ENCODE data around the gene BUD23.
"Not testable (repeated sequence)": the region's sequence is repeated elsewhere in the genome, so short reads cannot be mapped to it uniquely, and the experiment has no call there.

BUD23 gene

GRCh38 chr7:73717991-73718405, 34.6 kb downstream of the BUD23 start:
- CTCF ChIA-PET = interaction anchor here (1.0 to 2.3 kb wide), 4 partner anchors 16 to 111 kb away, joined by 3 to 19 read pairs (median 4); no protein-coding TSS in a partner anchor
- TF ChIP-seq CTCF (IDR thresholded peaks at IDR 0.05; ENCODE audit: insufficient read depth, low read length, missing control alignments) = no peak
- POLR2A ChIA-PET = interaction anchor here (1.0 to 4.3 kb wide), 3 partner anchors 12 to 141 kb away, joined by 3 to 47 read pairs (median 8); no protein-coding TSS in a partner anchor
- DNase-seq (ENCODE audit: low read depth, low spot score) = peak; percentile 65
- peak overlapping the region; percentile 75 for H3K4me3 ChIP-seq (ENCODE audit: low read depth, low read length)

- DNase-seq (ENCODE audit: low read depth, low spot score) = no peak
- ChIA-PET POLR2A (interaction anchor here (1.0 to 4.3 kb wide), 3 partner anchors 13 to 142 kb away, joined by 3 to 47 read pairs (median 8); no protein-coding TSS in a partner anchor), CTCF (interaction anchor here (1.0 to 2.3 kb wide), 3 partner anchors 50 to 111 kb away, joined by 3 to 19 read pairs (median 5); no protein-coding TSS in a partner anchor)
- peak overlapping the region; percentile 75 for H3K4me3 ChIP-seq (ENCODE audit: low read depth, low read length)
- TF ChIP-seq CTCF (IDR thresholded peaks at IDR 0.05; ENCODE audit: insufficient read depth, low read length, missing control alignments) = no peak
Observed at GRCh38 chr7:73718438-73718881, 35.1 kb downstream of the BUD23 start.

GRCh38 chr7:73718905-73719805, 35.8 kb downstream of the BUD23 start, which contains the start of gene STX1A:
STX1A (minus strand) TSS chr7:73719669; CDS start chr7:73719631, 38 bp downstream.
- no peak for TF ChIP-seq CTCF (IDR thresholded peaks at IDR 0.05; ENCODE audit: insufficient read depth, low read length, missing control alignments)
- POLR2A ChIA-PET = interaction anchor here (0.6 to 1.3 kb wide), 2 partner anchors 13 to 21 kb away, joined by 3 to 17 read pairs; no protein-coding TSS in a partner anchor
- CTCF ChIA-PET = interaction anchor here (0.6 to 8.6 kb wide), 6 partner anchors 9 to 136 kb away, joined by 3 to 219 read pairs (median 3); no protein-coding TSS in a partner anchor
- no peak for DNase-seq (ENCODE audit: low read depth, low spot score)
- H3K4me3 ChIP-seq (ENCODE audit: low read depth, low read length) = peak within 1 kb of the TSS; percentile 75

- peak overlapping the region; percentile 52 for H3K4me3 ChIP-seq (ENCODE audit: low read depth, low read length)
- DNase-seq (ENCODE audit: low read depth, low spot score) = no peak
- TF ChIP-seq CTCF (IDR thresholded peaks at IDR 0.05; ENCODE audit: insufficient read depth, low read length, missing control alignments) = no peak
- ChIA-PET POLR2A (interaction anchor here (1.3 kb wide), 1 partner anchor 14 kb away, joined by 17 read pairs; no protein-coding TSS in a partner anchor), CTCF (interaction anchor here (0.6 to 8.6 kb wide), 7 partner anchors 8 to 135 kb away, joined by 3 to 219 read pairs (median 3); partner anchors contain the start of gene ABHD11)
Observed at GRCh38 chr7:73719806-73720169, 36.4 kb downstream of the BUD23 start.

- DNase-seq (ENCODE audit: low read depth, low spot score); H3K4me3 ChIP-seq (ENCODE audit: low read depth, low read length); POLR2A ChIA-PET: not testable (repeated sequence)
- CTCF ChIA-PET = interaction anchor here (1.1 to 8.6 kb wide), 4 partner anchors 8 to 114 kb away, joined by 3 to 219 read pairs (median 6); partner anchors contain the start of gene ABHD11
Observed at GRCh38 chr7:73720443-73720842, 37.0 kb downstream of the BUD23 start.

GRCh38 chr7:73721377-73721817, 38.0 kb downstream of the BUD23 start:
- TF ChIP-seq CTCF (IDR thresholded peaks at IDR 0.05; ENCODE audit: insufficient read depth, low read length, missing control alignments) = no peak
- H3K4me3 ChIP-seq (ENCODE audit: low read depth, low read length) = no peak overlapping the region
- ChIA-PET CTCF (interaction anchor here (1.1 to 8.6 kb wide), 3 partner anchors 13 to 115 kb away, joined by 6 to 219 read pairs (median 8); partner anchors contain the start of gene VPS37D), POLR2A (no interaction called here)
- no peak for DNase-seq (ENCODE audit: low read depth, low spot score)

GRCh38 chr7:73722182-73722581, 38.8 kb downstream of the BUD23 start:
- CTCF ChIA-PET = interaction anchor here (1.1 to 8.6 kb wide), 5 partner anchors 12 to 115 kb away, joined by 3 to 219 read pairs (median 6); partner anchors contain the start of gene VPS37D
- H3K4me3 ChIP-seq (ENCODE audit: low read depth, low read length); DNase-seq (ENCODE audit: low read depth, low spot score); POLR2A ChIA-PET: not testable (repeated sequence)
